IPS-18c (cell line): ENCODE measurements around the gene DHRS3.

Experiments used
- H3K4me3 ChIP-seq: 2 replicates; pipeline ENCODE4 v1.7.0; 2013; ENCODE audit warnings: low read depth, mild to moderate bottlenecking, low read length, moderate library complexity; ENCODE audit not compliant: insufficient read depth
- H3K9me3 ChIP-seq: one replicate; pipeline ENCODE4 v1.6.1; 2013; ENCODE audit warnings: mild to moderate bottlenecking, low read length, moderate library complexity; ENCODE audit not compliant: control insufficient read depth, insufficient read depth

The DHRS3 gene

GRCh38 chr1:12594490-12594889 lies 23.5 kb downstream of the DHRS3 start:
- H3K9me3 ChIP-seq, result no peaks in the 10 kb centered on the region
- peak overlapping the region; percentile 55; the same call in 1 of the 2 replicates for H3K4me3 ChIP-seq

GRCh38 chr1:12593621-12594066 lies 24.4 kb downstream of the DHRS3 start:
- Histone ChIP-seq H3K4me3 (no peak overlapping the region), H3K9me3 (no peaks in the 10 kb centered on the region)

- no peak overlapping the region for H3K4me3 ChIP-seq
- no peaks in the 10 kb centered on the region for H3K9me3 ChIP-seq
Observed at GRCh38 chr1:12592496-12592895, 25.5 kb downstream of the DHRS3 start.

DNA sequence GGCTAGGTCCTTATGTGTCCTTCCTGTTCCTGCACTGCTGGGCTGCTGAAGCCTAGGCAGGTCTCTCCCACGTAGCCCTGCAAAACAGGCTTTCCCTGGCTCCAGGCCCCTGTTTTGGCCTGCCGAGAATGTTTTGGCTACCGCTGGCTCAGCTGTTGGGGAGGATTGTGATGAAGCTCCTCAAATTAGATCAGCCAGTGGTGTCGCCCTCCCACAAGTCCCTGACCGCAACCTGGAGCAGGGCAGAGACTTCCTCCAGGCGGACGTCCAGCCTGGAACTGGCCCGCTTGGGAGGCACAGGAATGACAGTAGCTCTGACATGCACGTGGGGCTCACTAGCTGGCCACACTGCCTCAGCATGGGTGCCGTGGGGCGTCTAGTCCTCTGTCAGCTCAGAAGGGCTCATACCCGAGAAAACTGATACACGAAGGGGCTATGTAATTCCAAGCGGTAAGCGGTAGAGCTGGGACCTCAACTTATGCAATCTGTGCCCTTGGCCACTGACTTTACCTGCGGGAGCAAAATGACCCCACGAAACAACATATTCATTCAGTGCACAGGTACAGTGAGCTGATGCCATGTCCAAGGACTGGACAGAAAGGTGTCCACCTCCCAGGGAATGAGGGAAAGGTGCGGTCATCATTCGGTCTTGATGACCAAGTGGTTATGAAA lies 26.6 kb downstream of the DHRS3 start:
- H3K4me3 ChIP-seq, result no peak overlapping the region
- H3K9me3 ChIP-seq, result no peaks in the 10 kb centered on the region

DNA sequence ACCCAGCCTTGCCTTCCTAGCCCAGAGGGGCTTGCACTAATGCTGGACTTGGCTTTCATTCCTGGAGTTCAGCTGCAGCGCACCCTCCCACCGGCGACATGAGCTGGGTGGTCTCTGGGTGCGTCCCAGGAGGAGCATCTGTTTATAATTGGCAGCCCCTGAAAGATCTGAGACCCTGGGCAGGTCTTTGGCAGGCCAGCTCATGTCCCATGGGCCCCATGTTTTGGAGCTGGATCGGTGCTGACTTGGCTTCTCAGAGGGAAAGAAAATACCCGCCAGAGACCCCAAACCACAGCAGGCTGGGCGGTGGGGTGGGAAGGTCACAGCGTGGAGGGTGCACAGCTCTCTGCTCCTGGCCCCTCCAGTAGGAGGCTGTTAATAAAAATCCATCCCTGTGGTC lies 29.3 kb downstream of the DHRS3 start:
- Histone ChIP-seq H3K4me3 (no peak overlapping the region), H3K9me3 (no peaks in the 10 kb centered on the region)

DNA sequence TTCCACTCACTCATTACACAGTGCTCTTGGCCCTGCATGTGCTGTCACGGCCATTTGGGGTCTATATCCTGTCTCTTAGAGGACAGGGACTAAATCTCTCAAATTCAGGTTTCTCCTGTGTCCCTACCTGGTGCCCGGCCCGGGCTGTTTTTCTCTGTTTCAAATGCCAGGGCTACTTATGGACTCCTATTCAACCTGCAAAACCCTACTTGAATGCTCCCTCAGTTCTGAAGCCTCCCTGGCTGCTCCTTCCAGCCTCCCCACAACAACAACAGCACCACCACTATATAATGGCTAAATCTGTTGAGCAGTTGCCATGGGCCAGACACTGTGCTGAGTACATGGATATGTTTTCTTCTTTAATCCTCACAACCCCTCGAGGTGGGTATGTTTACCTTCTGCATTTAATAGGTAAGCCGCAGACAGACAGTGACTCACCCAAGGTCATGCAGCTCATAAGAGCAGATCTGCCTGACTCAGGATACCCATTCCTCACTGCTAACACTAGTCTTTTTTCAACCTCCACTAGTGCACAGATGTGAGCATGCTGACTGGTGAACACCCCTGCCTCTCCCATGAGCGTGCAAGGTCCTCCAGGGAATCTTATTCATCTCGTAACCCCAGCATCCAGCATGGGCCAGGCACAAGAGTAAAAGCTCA lies 29.9 kb downstream of the DHRS3 start:
- Histone ChIP-seq H3K4me3 (no peak overlapping the region), H3K9me3 (no peaks in the 10 kb centered on the region)

DNA sequence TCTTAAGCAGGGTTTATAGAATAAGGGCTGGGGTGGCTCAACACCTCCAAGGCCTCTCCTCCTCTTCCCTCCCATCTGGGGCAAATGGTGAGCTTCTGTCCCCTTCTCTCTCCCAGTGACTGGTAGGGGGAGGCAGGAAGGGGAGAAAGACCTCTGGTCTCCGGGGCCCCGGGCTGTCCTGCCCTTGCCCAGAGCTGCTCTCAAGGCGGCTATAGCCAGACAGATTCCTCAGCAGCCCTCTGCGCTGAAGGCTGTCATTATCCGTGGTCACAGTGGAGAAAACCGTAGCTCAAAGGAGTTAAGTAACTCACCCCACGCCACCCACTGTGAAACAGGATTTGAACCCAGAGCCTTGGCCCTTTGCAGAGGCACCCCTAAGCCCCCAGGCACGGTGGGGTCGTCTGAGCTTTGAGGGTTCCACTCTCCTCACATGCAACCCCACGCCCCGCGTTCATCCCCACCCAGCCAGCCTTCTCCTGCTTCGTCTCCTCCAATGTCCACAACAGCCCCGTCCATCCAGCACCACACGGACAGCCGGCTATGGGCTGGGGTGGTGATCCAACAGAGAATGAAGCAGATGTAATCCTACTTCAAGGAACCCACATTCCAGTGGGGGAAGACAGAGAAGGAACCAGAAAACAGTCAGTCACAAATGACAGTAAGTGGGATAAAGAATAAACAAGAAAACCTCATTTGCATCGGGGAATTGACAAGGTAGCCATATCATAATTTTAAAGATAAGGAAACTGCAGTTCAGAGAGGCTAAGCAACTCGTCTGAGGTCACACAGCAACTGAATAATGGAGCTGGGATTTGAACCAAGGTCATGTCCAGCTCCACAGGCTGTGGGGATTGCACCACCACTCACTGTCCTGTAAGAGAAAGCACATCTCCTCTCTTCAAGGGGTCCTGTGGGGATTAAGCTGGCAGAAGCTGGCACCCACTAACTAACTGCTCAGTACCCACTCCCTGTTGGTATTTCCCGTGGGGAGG lies 31.8 kb downstream of the DHRS3 start:
- Histone ChIP-seq H3K4me3 (no peak overlapping the region), H3K9me3 (no peaks in the 10 kb centered on the region)

GRCh38 chr1:12585536-12585935 lies 32.5 kb downstream of the DHRS3 start:
- Histone ChIP-seq H3K4me3 (no peak overlapping the region), H3K9me3 (no peaks in the 10 kb centered on the region)

DNA sequence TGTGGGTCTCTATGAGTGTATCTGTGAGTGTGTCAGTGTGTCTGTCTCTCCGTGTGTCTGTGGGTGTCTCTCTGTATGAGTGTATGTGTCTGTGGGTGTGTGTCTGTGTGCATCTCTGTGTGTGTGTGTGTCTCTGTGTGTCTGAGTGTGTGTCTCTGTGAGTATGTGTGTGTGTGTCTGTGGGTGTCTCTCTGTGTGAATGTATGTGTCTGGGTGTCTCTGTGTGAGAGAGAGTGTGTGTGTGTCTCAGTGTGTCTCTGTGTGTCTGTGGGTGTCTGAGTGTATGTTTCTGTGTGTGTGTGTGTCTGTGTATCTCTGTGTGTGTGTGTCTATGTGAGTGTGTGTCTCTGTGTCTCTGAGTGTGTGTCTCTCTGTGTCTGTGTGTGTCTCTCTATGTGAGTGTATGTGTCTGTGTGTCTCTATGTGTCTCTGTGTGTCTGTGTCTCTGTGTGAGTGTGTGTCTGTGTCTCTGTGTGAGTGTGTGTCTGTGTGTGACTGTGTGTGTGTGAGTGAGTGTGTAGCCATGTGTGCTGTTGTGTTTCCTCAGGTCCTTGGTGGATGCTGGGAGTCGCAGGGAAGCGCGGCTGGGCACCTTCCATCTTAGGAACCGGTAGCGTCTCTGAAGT lies 33.0 kb downstream of the DHRS3 start:
- H3K4me3 ChIP-seq, result no peak overlapping the region
- no peaks in the 10 kb centered on the region for H3K9me3 ChIP-seq

DNA sequence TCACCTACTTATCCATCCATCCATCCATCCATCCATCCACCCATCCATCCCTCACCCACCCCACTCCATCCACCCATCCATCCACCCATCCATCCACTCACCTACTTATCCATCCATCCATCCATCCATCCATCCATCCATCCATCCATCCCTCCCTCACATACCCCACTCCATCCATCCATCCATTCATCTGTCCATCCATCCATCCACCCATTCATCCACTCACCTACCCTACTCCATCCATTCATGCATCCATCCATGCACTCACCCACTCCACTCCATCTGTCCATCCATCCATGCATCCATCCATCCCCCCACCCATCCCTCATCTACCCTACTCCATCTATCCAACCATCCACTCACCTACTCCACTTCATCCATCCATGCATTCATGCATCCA lies 34.5 kb downstream of the DHRS3 start:
- Histone ChIP-seq H3K9me3 (no peaks in the 10 kb centered on the region), H3K4me3 (no peak overlapping the region)

GRCh38 chr1:12582649-12583048 lies 35.4 kb downstream of the DHRS3 start:
- Histone ChIP-seq H3K4me3 (no peak overlapping the region), H3K9me3 (no peaks in the 10 kb centered on the region)

GRCh38 chr1:12581179-12581578 lies 36.8 kb downstream of the DHRS3 start:
- no peak overlapping the region for H3K4me3 ChIP-seq
- H3K9me3 ChIP-seq, result no peaks in the 10 kb centered on the region

GRCh38 chr1:12580054-12580887 lies 37.7 kb downstream of the DHRS3 start:
- H3K4me3 ChIP-seq, result no peak overlapping the region
- no peaks in the 10 kb centered on the region for H3K9me3 ChIP-seq

GRCh38 chr1:12578860-12579422 lies 39.1 kb downstream of the DHRS3 start:
- Histone ChIP-seq H3K4me3 (no peak overlapping the region), H3K9me3 (no peaks in the 10 kb centered on the region)

DNA sequence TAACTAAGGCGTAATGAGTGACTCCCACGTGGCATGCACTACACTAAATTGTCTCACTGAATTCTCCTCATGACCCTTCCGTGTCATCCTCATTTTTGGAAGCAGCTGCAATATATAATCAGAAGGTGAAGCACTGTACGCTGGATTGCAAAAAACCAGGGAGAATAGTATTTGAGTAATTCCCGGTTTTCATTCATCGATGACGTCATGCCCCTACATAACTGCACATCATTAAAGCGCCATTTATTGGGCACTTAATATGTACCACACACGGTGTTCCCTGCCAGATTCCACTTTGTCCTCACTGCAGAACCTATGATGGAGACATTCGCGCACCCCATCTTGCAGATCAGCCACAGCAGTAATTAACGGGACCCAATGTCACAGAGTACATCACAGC lies 41.0 kb downstream of the DHRS3 start:
- Histone ChIP-seq H3K4me3 (no peak overlapping the region), H3K9me3 (no peaks in the 10 kb centered on the region)

DNA sequence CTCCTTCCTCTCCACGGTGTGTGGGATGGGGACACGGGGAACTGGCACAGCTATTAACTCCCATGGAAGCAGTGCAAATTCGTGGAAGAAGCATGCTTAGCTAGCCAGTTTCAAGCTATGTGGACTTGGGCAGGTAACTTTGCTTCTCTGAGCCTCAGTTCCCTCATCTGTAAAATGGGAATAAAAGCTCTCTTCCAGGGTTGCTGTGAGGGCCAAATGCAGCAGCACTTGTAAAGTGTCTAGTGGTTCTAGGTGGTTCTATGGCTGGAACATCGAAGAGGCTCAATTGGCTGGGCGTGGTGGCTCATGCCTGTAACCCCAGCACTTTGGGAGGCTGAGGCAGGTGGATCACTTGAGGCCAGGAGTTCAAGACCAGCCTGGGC lies 43.3 kb downstream of the DHRS3 start:
- Histone ChIP-seq H3K9me3 (no peaks in the 10 kb centered on the region), H3K4me3 (no peak overlapping the region)
